ENCODE results near the gene FAM174C. TPM values are rescaled to one million over a fixed set of nuclear protein-coding genes. Genes with fewer than 3 reads are reported as not detected.
A peak's percentile ranks its signal among the peaks of the same experiment; 100 is the strongest.

Gene FAM174C
- total and polyA plus RNA-seq, 2 donors (not counting 3 experiments of a cell fraction or from before 2014, with no cell fraction given) = 46.7 to 83.9 TPM

DNA sequence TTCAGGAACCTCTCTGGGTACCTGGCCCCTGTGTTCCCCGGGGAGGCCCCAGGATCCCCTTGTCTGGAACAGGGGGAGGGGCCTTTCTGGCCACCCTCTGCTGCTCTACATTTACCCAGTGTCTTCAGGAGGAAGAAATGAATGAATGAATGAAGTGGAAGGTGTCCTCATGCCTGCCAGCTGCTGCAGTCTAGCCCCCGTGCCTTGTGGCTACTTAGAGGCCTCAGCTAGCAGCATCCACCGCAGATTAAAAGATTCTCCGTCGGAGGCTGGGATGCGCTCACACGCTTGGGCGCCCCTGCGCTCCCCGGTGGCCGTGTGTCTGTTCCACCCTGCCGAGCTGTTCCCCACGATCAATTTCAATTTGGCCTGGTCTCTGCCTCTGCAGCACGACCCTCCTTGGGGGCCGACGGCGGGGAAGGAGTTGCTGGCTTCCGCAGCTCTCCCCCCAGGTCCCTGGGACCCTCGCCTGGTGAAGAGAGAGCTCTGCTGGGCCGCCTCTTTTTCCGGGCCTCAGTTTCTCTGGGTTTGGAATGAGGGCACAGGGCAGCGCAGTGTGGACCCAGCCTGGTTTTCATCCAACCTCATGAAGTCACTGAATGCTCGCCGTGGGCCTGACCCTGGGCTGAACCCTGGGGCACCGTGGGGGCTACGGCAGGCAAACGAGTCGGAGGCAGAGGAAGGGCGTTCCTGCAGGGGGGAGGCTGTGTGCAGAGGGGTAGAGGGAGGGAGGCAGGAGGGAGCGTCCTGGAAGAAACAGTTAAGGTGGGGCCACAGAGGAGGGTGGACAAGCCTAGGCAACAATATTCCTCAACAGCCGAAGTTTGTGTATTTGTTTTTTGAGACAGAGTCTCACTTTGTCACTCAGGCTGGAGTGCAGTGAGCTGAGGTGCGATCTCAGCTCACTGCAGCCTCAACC is 38.6 kb downstream of the FAM174C start:
- no peaks in the 10 kb centered on the region for H4K20me1 ChIP-seq (replicated peaks; ENCODE audit: control insufficient read depth, extremely low read depth, insufficient read depth, low read length)
- ChIA-PET POLR2A (no interaction called here), CTCF (interaction anchor here (1.0 to 2.2 kb wide), 5 partner anchors 10 to 70 kb away, joined by 3 to 31 read pairs (median 5); no protein-coding TSS in a partner anchor)
- DNase-seq (ENCODE audit: low read depth, low spot score) (no peak), FAIRE-seq (no peak)
- intact Hi-C loops (cut with micrococcal nuclease) (loop anchor here (5.0 kb wide), 1 partner anchor 38 kb away; a partner anchor contains a TSS), dilution Hi-C loops (cut with MboI; ENCODE audit: extremely low pct_ligation_motif_present, low sequenced_read_pairs) (no loop called here)
- BruUV-seq (replicated peaks) = no TSS peak
- no peaks in the 10 kb centered on the region for H3K9me1 ChIP-seq (replicated peaks; ENCODE audit: control insufficient read depth, extremely low read depth, insufficient read depth, low read length)
- peak overlapping the region; percentile 50 for H3K27ac ChIP-seq (ENCODE audit: insufficient read depth, low read depth, low read length)
- peaks cover 17 to 18% of the 10 kb centered on the region in 2 experiments for H3K27me3 ChIP-seq (ENCODE audit: control insufficient read depth in 2 of 2, insufficient read depth in 2 of 2, low read length in 2 of 2)
- no peaks in the 10 kb centered on the region for H3K9me3 ChIP-seq (replicated peaks; ENCODE audit: control insufficient read depth, insufficient read depth, low read length)
- H3K4me3 ChIP-seq (replicated peaks in 1 of 3; ENCODE audit: insufficient read depth in 1 of 3, low read depth in 1 of 3, low read length in 3 of 3) = no peak overlapping the region
- H3K4me2 ChIP-seq (ENCODE audit: insufficient read depth, low read length) = peak overlapping the region; percentile 48
- H3K9ac ChIP-seq (replicated peaks; ENCODE audit: extremely low read depth, insufficient read depth, low read length) = peak overlapping the region; percentile 14
- peaks cover 13% of the 10 kb centered on the region for H3K4me1 ChIP-seq (ENCODE audit: control insufficient read depth, extremely low read depth, insufficient read depth, low read length)
- H2AFZ ChIP-seq (ENCODE audit: low read depth, low read length) = peak overlapping the region; percentile 32
- H3K79me2 ChIP-seq (ENCODE audit: control insufficient read depth, insufficient read depth, low read length) = no peaks in the 10 kb centered on the region
- no peaks in the 10 kb centered on the region for H3K36me3 ChIP-seq (ENCODE audit: control insufficient read depth in 2 of 2, extremely low read depth in 1 of 2, insufficient read depth in 2 of 2, low read length in 2 of 2)
- TF ChIP-seq JUN (IDR thresholded peaks at IDR 0.05; ENCODE audit: borderline replicate concordance, insufficient read depth, insufficient read length, low read depth) (no peak), FOS (IDR thresholded peaks at IDR 0.05; ENCODE audit: borderline replicate concordance, insufficient read depth, low read length) (no peak), MYC (IDR thresholded peaks at IDR 0.05; ENCODE audit: low read depth, low read length) (no peak), GATA2 (IDR thresholded peaks at IDR 0.05; ENCODE audit: insufficient read depth, insufficient read length, low read depth, low read length) (no peak), POLR2A (IDR thresholded peaks at IDR 0.05; ENCODE audit: low read depth, low read length) (no peak), POLR2AphosphoS5 (IDR thresholded peaks at IDR 0.05; ENCODE audit: insufficient read depth, low read depth, low read length) (no peak), EZH2 (IDR thresholded peaks at IDR 0.05; ENCODE audit: borderline replicate concordance, low read depth, low read length, severe bottlenecking) (no peak)
- TF ChIP-seq, protein P1, sequence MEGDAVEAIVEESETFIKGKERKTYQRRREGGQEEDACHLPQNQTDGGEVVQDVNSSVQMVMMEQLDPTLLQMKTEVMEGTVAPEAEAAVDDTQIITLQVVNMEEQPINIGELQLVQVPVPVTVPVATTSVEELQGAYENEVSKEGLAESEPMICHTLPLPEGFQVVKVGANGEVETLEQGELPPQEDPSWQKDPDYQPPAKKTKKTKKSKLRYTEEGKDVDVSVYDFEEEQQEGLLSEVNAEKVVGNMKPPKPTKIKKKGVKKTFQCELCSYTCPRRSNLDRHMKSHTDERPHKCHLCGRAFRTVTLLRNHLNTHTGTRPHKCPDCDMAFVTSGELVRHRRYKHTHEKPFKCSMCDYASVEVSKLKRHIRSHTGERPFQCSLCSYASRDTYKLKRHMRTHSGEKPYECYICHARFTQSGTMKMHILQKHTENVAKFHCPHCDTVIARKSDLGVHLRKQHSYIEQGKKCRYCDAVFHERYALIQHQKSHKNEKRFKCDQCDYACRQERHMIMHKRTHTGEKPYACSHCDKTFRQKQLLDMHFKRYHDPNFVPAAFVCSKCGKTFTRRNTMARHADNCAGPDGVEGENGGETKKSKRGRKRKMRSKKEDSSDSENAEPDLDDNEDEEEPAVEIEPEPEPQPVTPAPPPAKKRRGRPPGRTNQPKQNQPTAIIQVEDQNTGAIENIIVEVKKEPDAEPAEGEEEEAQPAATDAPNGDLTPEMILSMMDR (IDR thresholded peaks at IDR 0.05; ENCODE audit: extremely low read depth in 1 of 2, insufficient read depth in 1 of 2, low read depth in 1 of 2, low read length in 2 of 2) = no peak
- TF ChIP-seq, protein P2, sequence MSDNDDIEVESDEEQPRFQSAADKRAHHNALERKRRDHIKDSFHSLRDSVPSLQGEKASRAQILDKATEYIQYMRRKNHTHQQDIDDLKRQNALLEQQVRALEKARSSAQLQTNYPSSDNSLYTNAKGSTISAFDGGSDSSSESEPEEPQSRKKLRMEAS (IDR thresholded peaks at IDR 0.05; ENCODE audit: insufficient read depth, insufficient read length) = no peak
